HEK293T (cell line): ENCODE results near the gene RBM17.

Experiments used
- BHLHE40 ChIP-seq: fragments of 450-650 bp; IDR thresholded peaks from 2 replicates; pipeline ENCODE4 v1.6.1; 2016; ENCODE audit warnings: mild to moderate bottlenecking, moderate library complexity, borderline replicate concordance
- ELF4 ChIP-seq: fragments of 450-650 bp; IDR thresholded peaks from 2 replicates; pipeline ENCODE4 v1.6.1; 2017; ENCODE audit warnings: antibody characterized with exemption
- FOXM1 ChIP-seq: fragments of 450-650 bp; IDR thresholded peaks from 2 replicates; pipeline ENCODE4 v1.6.1; 2017; ENCODE audit warnings: mild to moderate bottlenecking, borderline replicate concordance
- HDGF ChIP-seq: fragments of 450-650 bp; IDR thresholded peaks from 2 replicates; pipeline ENCODE4 v1.6.1; 2017; ENCODE audit warnings: antibody characterized with exemption, borderline replicate concordance
- L3MBTL2 ChIP-seq: fragments of 450-650 bp; conservative IDR thresholded peaks from 2 replicates; pipeline ENCODE4 v1.6.1; 2016; ENCODE audit warnings: mild to moderate bottlenecking
- SUZ12 ChIP-seq: fragments of 450-650 bp; IDR thresholded peaks from 2 replicates; pipeline ENCODE4 v1.6.1; 2016; ENCODE audit warnings: mild to moderate bottlenecking
- ZNF384 ChIP-seq: fragments of 450-650 bp; IDR thresholded peaks from 2 replicates; pipeline ENCODE4 v1.6.1; 2016

- TF ChIP-seq ZNF384 (no peak), HDGF (no peak), L3MBTL2 (no peak), FOXM1 (no peak; the same call in none of the 2 replicates), ELF4 (no peak), BHLHE40 (no peak), SUZ12 (no peak)
Observed at GRCh38 chr10:6088721-6089333, at the start of gene RBM17.
